Measurements from ENCODE around the gene RIBC1. TPM values are rescaled to one million over a fixed set of nuclear protein-coding genes. Genes with fewer than 3 reads are reported as not detected.

RIBC1 gene
- total RNA-seq, 1 experiment from 2014 or later: 0.61 TPM

DNA sequence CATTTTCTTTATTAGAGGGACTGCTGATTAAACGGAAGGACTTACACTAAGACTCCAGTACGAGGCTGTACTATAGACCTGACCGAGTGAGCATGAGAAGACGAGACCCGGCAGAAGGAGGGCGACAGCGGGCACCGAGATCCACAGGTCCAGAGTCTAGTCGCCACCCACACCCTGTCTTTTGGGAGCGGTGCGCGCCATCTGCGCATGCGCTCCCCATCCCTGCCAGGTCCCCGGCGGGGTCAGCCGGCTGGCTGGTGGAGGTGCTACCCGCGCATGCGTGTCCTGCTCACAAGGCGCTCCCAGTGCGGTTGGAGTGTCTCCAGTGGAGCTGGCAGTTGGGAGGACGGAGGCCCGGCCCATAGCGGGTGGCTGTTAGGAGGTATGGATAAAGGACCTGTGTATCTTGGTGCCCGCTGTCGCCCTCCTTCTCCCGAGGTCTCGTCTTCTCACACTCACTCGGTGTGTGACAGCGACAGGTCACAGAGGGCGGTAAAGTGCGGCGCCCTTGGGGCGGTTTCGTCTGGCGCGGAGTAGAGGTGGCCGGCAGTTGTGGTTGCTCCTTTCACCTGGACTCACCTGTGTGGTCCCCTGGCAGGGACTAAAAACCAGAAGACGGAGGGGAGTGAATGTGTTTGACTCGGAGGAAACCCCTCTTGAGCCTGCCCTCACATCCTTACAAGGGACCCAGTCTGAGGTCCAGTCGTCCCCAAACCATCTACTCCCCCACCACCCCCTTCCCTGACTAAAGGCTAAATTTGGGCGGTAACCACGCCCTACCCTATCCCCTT, 19.1 kb downstream of the RIBC1 start:
- no peaks in the 10 kb centered on the region for H3K9me2 ChIP-seq (ENCODE audit: insufficient read depth)
- H2AFZ ChIP-seq (ENCODE audit: low read depth, low read length, poor library complexity, severe bottlenecking): no peak overlapping the region
- no peaks in the 10 kb centered on the region for H3K9me3 ChIP-seq (ENCODE audit: control insufficient read depth in 1 of 2, insufficient read depth in 1 of 2, low read depth in 1 of 2, low read length in 2 of 2)
- RAD21 ChIA-PET (ENCODE audit: low non-redundant PET in 1 of 2, low total read pairs in 2 of 2, uncharacterized antibody in 2 of 2, unreplicated experiment in 2 of 2): no interaction called here
- POLR2A ChIA-PET: no interaction called here
- CTCF ChIA-PET: interaction anchor here (1.1 kb wide), 1 partner anchor 159 kb away, joined by 3 read pairs; no protein-coding TSS in a partner anchor
- TSS peak; percentile 82 for BruUV-seq (replicated peaks)
- TF ChIP-seq POLR2AphosphoS5 (IDR thresholded peaks at IDR 0.05; ENCODE audit: low read depth, low read length) (peak; percentile 71), ELF1 (IDR thresholded peaks at IDR 0.05; ENCODE audit: borderline replicate concordance, low read depth) (no peak), POLR2A (IDR thresholded peaks at IDR 0.05; ENCODE audit: borderline replicate concordance, extremely low read depth, insufficient read depth, insufficient read length) (peak; percentile 39)
- H3K36me3 ChIP-seq (ENCODE audit: control insufficient read depth in 1 of 2, insufficient read depth in 2 of 2, low read length in 2 of 2): no peaks in the 10 kb centered on the region
- H3K27ac ChIP-seq (ENCODE audit: low read depth, low read length): peak overlapping the region; percentile 75
- H3K27me3 ChIP-seq (ENCODE audit: insufficient read depth, low read length): no peaks in the 10 kb centered on the region
- H4K20me1 ChIP-seq (ENCODE audit: insufficient read depth): no peaks in the 10 kb centered on the region
- H3K9ac ChIP-seq (ENCODE audit: low read length): peak overlapping the region; percentile 62
- DNase-seq (ENCODE audit: low read depth, low spot score) (peak; percentile 71), ATAC-seq (peak; percentile 88)
- H3K4me1 ChIP-seq (ENCODE audit: control insufficient read depth in 1 of 2, insufficient read depth in 2 of 2, low read length in 2 of 2): peaks cover 7 to 20% of the 10 kb centered on the region in 2 experiments; a peak in 3 of 4 replicates
- peak overlapping the region; percentile 51 to 62 for H3K4me3 ChIP-seq (replicated peaks in 1 of 2; ENCODE audit: low read depth in 1 of 2, low read length in 2 of 2)
- no peaks in the 10 kb centered on the region for H3K79me2 ChIP-seq (ENCODE audit: insufficient read depth, low read length)
- H3K4me2 ChIP-seq (ENCODE audit: low read length): peak overlapping the region; percentile 82
- intact Hi-C loops (cut with micrococcal nuclease): no loop called here

DNA sequence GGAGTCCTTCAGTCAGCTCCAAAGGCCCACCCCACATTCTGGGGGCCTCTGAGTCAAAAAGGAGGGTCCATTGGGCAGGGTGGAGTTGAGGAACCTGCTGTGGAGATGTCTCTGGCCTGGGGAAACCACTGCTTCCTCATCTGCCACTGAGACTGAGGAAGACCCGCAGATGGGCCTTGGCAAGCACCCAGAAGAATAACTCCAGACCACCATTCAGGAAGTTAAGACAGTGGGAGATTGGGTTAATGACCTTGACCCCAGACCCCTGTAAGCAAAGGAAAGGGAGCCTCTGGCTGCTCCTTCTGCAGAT, 19.6 kb downstream of the RIBC1 start:
- DNase-seq (ENCODE audit: low read depth, low spot score) (no peak), ATAC-seq (no peak)
- ChIA-PET POLR2A (no interaction called here), CTCF (no interaction called here), RAD21 (ENCODE audit: low non-redundant PET in 1 of 2, low total read pairs in 2 of 2, uncharacterized antibody in 2 of 2, unreplicated experiment in 2 of 2) (no interaction called here)
- Histone ChIP-seq H3K9me2 (ENCODE audit: insufficient read depth) (no peaks in the 10 kb centered on the region), H4K20me1 (ENCODE audit: insufficient read depth) (no peaks in the 10 kb centered on the region), H3K36me3 (ENCODE audit: control insufficient read depth in 1 of 2, insufficient read depth in 2 of 2, low read length in 2 of 2) (no peaks in the 10 kb centered on the region), H2AFZ (ENCODE audit: low read depth, low read length, poor library complexity, severe bottlenecking) (no peak overlapping the region), H3K27ac (ENCODE audit: low read depth, low read length) (no peak overlapping the region), H3K27me3 (ENCODE audit: insufficient read depth, low read length) (no peaks in the 10 kb centered on the region), H3K4me3 (replicated peaks in 1 of 2; ENCODE audit: low read depth in 1 of 2, low read length in 2 of 2) (peak overlapping the region; percentile 51 to 62), H3K4me1 (ENCODE audit: control insufficient read depth in 1 of 2, insufficient read depth in 2 of 2, low read length in 2 of 2) (peaks cover 7 to 20% of the 10 kb centered on the region in 2 experiments; a peak in 3 of 4 replicates), H3K9ac (ENCODE audit: low read length) (peak overlapping the region; percentile 46), H3K4me2 (ENCODE audit: low read length) (peak overlapping the region; percentile 82), H3K79me2 (ENCODE audit: insufficient read depth, low read length) (no peaks in the 10 kb centered on the region), H3K9me3 (ENCODE audit: control insufficient read depth in 1 of 2, insufficient read depth in 1 of 2, low read depth in 1 of 2, low read length in 2 of 2) (no peaks in the 10 kb centered on the region)
- intact Hi-C loops (cut with micrococcal nuclease): no loop called here
- BruUV-seq (replicated peaks): no TSS peak
- TF ChIP-seq FOSL1 (IDR thresholded peaks at IDR 0.05; ENCODE audit: low read depth) (no peak), TCF7L2 (IDR thresholded peaks at IDR 0.05; ENCODE audit: borderline replicate concordance, extremely low read depth, insufficient read depth, insufficient read length) (no peak), CBX3 (IDR thresholded peaks at IDR 0.05; ENCODE audit: low read depth) (no peak), POLR2A (IDR thresholded peaks at IDR 0.05; ENCODE audit: borderline replicate concordance, extremely low read depth, insufficient read depth, insufficient read length) (no peak), EGR1 (IDR thresholded peaks at IDR 0.05; ENCODE audit: low read depth) (no peak), CEBPB (IDR thresholded peaks at IDR 0.05; ENCODE audit: low read depth) (no peak), ZNF274 (IDR thresholded peaks at IDR 0.05; ENCODE audit: low read depth, low read length) (no peak)
- TF ChIP-seq, protein P1, sequence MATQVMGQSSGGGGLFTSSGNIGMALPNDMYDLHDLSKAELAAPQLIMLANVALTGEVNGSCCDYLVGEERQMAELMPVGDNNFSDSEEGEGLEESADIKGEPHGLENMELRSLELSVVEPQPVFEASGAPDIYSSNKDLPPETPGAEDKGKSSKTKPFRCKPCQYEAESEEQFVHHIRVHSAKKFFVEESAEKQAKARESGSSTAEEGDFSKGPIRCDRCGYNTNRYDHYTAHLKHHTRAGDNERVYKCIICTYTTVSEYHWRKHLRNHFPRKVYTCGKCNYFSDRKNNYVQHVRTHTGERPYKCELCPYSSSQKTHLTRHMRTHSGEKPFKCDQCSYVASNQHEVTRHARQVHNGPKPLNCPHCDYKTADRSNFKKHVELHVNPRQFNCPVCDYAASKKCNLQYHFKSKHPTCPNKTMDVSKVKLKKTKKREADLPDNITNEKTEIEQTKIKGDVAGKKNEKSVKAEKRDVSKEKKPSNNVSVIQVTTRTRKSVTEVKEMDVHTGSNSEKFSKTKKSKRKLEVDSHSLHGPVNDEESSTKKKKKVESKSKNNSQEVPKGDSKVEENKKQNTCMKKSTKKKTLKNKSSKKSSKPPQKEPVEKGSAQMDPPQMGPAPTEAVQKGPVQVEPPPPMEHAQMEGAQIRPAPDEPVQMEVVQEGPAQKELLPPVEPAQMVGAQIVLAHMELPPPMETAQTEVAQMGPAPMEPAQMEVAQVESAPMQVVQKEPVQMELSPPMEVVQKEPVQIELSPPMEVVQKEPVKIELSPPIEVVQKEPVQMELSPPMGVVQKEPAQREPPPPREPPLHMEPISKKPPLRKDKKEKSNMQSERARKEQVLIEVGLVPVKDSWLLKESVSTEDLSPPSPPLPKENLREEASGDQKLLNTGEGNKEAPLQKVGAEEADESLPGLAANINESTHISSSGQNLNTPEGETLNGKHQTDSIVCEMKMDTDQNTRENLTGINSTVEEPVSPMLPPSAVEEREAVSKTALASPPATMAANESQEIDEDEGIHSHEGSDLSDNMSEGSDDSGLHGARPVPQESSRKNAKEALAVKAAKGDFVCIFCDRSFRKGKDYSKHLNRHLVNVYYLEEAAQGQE (IDR thresholded peaks at IDR 0.05; ENCODE audit: low read depth): no peak
- TF ChIP-seq, protein P2, sequence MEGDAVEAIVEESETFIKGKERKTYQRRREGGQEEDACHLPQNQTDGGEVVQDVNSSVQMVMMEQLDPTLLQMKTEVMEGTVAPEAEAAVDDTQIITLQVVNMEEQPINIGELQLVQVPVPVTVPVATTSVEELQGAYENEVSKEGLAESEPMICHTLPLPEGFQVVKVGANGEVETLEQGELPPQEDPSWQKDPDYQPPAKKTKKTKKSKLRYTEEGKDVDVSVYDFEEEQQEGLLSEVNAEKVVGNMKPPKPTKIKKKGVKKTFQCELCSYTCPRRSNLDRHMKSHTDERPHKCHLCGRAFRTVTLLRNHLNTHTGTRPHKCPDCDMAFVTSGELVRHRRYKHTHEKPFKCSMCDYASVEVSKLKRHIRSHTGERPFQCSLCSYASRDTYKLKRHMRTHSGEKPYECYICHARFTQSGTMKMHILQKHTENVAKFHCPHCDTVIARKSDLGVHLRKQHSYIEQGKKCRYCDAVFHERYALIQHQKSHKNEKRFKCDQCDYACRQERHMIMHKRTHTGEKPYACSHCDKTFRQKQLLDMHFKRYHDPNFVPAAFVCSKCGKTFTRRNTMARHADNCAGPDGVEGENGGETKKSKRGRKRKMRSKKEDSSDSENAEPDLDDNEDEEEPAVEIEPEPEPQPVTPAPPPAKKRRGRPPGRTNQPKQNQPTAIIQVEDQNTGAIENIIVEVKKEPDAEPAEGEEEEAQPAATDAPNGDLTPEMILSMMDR (IDR thresholded peaks at IDR 0.05 in 2 of 3, conservative IDR thresholded peaks at IDR 0.05 in 1 of 3; ENCODE audit: borderline replicate concordance in 1 of 3, insufficient read depth in 1 of 3, low read depth in 2 of 3, low read length in 2 of 3): no peak
